ENCODE results near the gene CD52. TPM values are rescaled to one million over a fixed set of nuclear protein-coding genes. Genes with fewer than 3 reads are reported as not detected.

CD52 gene
- total RNA-seq, 2 experiments from 2014 or later, result 1,078 to 1,088 TPM

DNA sequence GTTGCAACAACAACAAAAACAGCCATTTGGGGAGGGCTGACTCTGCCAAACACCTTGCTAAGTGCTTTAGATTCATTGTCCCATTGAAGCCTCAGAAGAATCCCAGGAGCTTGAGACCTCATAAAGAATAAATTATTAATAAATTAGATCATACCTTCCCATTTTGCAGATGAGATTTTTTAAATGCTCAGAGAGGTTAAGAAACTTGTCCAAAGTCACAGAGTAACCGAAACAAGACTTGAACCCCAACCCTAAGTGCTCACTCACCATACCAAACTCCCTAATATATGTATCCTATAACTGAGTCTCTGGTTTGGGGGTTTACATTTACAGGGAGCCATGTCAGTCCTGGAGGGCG lies 32.6 kb downstream of the CD52 start:
- Mint-ChIP-seq H3K27ac (no peak overlapping the region), H3K36me3 (no peaks in the 10 kb centered on the region), H3K4me3 (no peak overlapping the region), H3K9me3 (no peaks in the 10 kb centered on the region), H3K4me1 (peaks cover 4% of the 10 kb centered on the region), H3K27me3 (peaks cover 2% of the 10 kb centered on the region)
- DNase-seq (no peak), ATAC-seq (ENCODE audit: low read depth) (no peak)
- POLR2A ChIA-PET, result interaction anchor here (0.6 to 1.4 kb wide), 2 partner anchors 9 to 920 kb away, joined by 3 to 5 read pairs; no protein-coding TSS in a partner anchor

GRCh38 chr1:26350701-26351589 lies 33.2 kb downstream of the CD52 start:
- POLR2A ChIA-PET, result no interaction called here
- no peaks in the 10 kb centered on the region for H3K9me3 Mint-ChIP-seq
- no peak overlapping the region for H3K27ac Mint-ChIP-seq
- peaks cover 9% of the 10 kb centered on the region for H3K4me1 Mint-ChIP-seq
- no peak for DNase-seq
- H3K4me3 Mint-ChIP-seq, result no peak overlapping the region
- ATAC-seq (ENCODE audit: low read depth), result no peak
- H3K36me3 Mint-ChIP-seq, result peaks cover 2% of the 10 kb centered on the region
- peaks cover 2% of the 10 kb centered on the region for H3K27me3 Mint-ChIP-seq

DNA sequence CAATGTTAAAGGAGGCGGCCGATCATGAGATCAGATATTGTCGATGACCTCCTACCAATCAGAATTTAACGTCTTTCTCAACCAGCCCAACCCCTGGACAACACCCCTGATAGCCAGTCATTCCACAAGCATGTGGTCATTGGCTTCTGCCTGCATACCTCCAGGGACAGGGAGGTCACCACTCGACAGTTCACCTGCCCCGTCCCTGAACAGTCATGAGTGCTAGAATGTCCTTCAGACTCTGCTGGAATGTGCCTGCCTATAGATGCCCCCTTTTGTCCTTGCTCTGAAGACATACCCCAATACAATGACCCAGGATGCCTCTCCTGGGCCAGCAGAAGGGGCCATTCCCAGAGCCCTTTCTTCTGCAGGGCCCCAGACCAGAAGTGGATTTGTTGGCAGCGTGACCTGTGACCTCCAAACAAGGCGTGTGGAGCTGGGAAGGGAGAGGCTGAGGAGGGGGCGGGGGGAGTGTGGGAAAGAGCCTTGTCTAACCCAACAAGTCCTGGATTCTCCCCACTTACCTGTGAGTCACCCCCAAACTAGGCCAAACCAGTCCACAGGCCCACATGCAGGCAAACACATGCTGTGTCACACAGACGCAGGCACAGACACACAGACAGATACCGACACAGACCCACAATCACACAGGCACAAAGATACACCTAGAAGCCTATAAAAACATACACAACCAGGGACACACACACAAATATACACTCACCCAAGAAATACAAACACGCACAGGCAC lies 34.0 kb downstream of the CD52 start:
- no peak overlapping the region for H3K27ac Mint-ChIP-seq
- H3K36me3 Mint-ChIP-seq, result peaks cover 2% of the 10 kb centered on the region
- no peak for ATAC-seq (ENCODE audit: low read depth)
- H3K27me3 Mint-ChIP-seq, result peaks cover 2% of the 10 kb centered on the region
- POLR2A ChIA-PET, result no interaction called here
- H3K4me1 Mint-ChIP-seq, result peaks cover 6% of the 10 kb centered on the region
- no peak overlapping the region for H3K4me3 Mint-ChIP-seq
- H3K9me3 Mint-ChIP-seq, result no peaks in the 10 kb centered on the region
- DNase-seq, result no peak

GRCh38 chr1:26352338-26352679 lies 34.6 kb downstream of the CD52 start:
- Mint-ChIP-seq H3K4me1 (peaks cover 8% of the 10 kb centered on the region), H3K4me3 (no peak overlapping the region), H3K27me3 (peaks cover 2% of the 10 kb centered on the region), H3K36me3 (peaks cover 2% of the 10 kb centered on the region), H3K27ac (no peak overlapping the region), H3K9me3 (no peaks in the 10 kb centered on the region)
- POLR2A ChIA-PET, result no interaction called here
- DNase-seq, result no peak
- no peak for ATAC-seq (ENCODE audit: low read depth)

DNA sequence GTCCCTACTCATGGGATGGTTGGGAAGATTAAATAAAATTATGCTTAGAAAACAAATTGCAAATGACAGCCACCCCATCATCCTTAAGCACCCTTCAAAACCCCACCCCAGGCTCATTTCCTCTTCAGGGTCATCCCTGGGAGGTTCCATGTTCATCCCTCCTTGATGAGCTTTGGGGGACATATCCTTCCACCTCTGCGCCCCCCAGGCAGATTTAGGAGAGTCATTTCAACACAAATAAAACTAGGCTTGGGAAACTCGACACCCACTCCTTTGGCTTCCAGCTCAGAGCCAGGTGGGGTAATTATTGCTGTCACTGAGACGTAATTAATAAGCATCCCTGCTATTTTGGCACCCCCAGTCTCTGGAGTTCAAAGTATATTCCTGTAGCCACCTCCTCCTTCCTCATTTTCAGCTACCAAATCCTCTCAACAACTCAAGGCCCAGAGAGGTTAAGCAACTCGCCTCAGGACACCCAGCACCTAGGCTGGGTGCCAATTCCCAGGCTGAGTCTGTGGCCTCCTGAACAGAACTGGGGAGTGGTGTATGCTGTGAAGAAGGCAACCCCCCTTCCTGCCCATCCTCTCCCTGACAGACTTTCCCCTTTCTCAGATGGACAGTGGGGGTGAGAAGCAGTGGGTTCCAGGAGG lies 35.6 kb downstream of the CD52 start:
- DNase-seq (no peak), ATAC-seq (ENCODE audit: low read depth) (no peak)
- POLR2A ChIA-PET, result no interaction called here
- H3K9me3 Mint-ChIP-seq, result no peaks in the 10 kb centered on the region
- H3K36me3 Mint-ChIP-seq, result peaks cover 2% of the 10 kb centered on the region
- no peak overlapping the region for H3K4me3 Mint-ChIP-seq
- peak overlapping the region; percentile 40 for H3K27ac Mint-ChIP-seq
- peaks cover 2% of the 10 kb centered on the region for H3K27me3 Mint-ChIP-seq
- peaks cover 13% of the 10 kb centered on the region for H3K4me1 Mint-ChIP-seq

- Mint-ChIP-seq H3K4me3 (no peak within 1 kb of the TSS), H3K27me3 (peaks cover 2% of the 10 kb centered on the region), H3K27ac (peak within 1 kb of the TSS; percentile 40), H3K4me1 (peaks cover 22% of the 10 kb centered on the region), H3K36me3 (peaks cover 2% of the 10 kb centered on the region), H3K9me3 (no peaks in the 10 kb centered on the region)
- ATAC-seq (ENCODE audit: low read depth) (no peak), DNase-seq (no peak)
- POLR2A ChIA-PET, result interaction anchor here (1.3 kb wide), 1 partner anchor 65 kb away, joined by 3 read pairs; no protein-coding TSS in a partner anchor
These were observed 36.4 kb downstream of the CD52 start, which contains the start of gene CRYBG2 for GRCh38 chr1:26353976-26354820. Gene CRYBG2, minus strand, starts transcription at chr1:26354130. Its CDS starts 7,473 bp downstream, at chr1:26346657.

GRCh38 chr1:26354972-26355371 lies 37.2 kb downstream of the CD52 start:
- Mint-ChIP-seq H3K27ac (no peak overlapping the region), H3K4me3 (no peak overlapping the region), H3K27me3 (peaks cover 2% of the 10 kb centered on the region), H3K36me3 (peaks cover 2% of the 10 kb centered on the region), H3K9me3 (no peaks in the 10 kb centered on the region), H3K4me1 (peaks cover 28% of the 10 kb centered on the region)
- DNase-seq, result no peak
- no peak for ATAC-seq (ENCODE audit: low read depth)
- POLR2A ChIA-PET, result interaction anchor here (1.3 kb wide), 1 partner anchor 66 kb away, joined by 3 read pairs; no protein-coding TSS in a partner anchor

- Mint-ChIP-seq H3K27ac (peak overlapping the region; percentile 73), H3K9me3 (no peaks in the 10 kb centered on the region), H3K27me3 (peaks cover under 1% of the 10 kb centered on the region), H3K36me3 (peaks cover 2% of the 10 kb centered on the region), H3K4me3 (no peak overlapping the region), H3K4me1 (peaks cover 34% of the 10 kb centered on the region)
- ATAC-seq (ENCODE audit: low read depth) (no peak), DNase-seq (no peak)
- POLR2A ChIA-PET, result no interaction called here
These were observed 38.3 kb downstream of the CD52 start for GRCh38 chr1:26356106-26356505.

- DNase-seq (no peak), ATAC-seq (ENCODE audit: low read depth) (no peak)
- peaks cover 2% of the 10 kb centered on the region for H3K36me3 Mint-ChIP-seq
- peak overlapping the region; percentile 69 for H3K27ac Mint-ChIP-seq
- H3K4me1 Mint-ChIP-seq, result peaks cover 37% of the 10 kb centered on the region
- no peaks in the 10 kb centered on the region for H3K9me3 Mint-ChIP-seq
- H3K27me3 Mint-ChIP-seq, result peaks cover 3% of the 10 kb centered on the region
- H3K4me3 Mint-ChIP-seq, result no peak overlapping the region
- POLR2A ChIA-PET, result no interaction called here
These were observed 39.4 kb downstream of the CD52 start for GRCh38 chr1:26357121-26357602.

DNA sequence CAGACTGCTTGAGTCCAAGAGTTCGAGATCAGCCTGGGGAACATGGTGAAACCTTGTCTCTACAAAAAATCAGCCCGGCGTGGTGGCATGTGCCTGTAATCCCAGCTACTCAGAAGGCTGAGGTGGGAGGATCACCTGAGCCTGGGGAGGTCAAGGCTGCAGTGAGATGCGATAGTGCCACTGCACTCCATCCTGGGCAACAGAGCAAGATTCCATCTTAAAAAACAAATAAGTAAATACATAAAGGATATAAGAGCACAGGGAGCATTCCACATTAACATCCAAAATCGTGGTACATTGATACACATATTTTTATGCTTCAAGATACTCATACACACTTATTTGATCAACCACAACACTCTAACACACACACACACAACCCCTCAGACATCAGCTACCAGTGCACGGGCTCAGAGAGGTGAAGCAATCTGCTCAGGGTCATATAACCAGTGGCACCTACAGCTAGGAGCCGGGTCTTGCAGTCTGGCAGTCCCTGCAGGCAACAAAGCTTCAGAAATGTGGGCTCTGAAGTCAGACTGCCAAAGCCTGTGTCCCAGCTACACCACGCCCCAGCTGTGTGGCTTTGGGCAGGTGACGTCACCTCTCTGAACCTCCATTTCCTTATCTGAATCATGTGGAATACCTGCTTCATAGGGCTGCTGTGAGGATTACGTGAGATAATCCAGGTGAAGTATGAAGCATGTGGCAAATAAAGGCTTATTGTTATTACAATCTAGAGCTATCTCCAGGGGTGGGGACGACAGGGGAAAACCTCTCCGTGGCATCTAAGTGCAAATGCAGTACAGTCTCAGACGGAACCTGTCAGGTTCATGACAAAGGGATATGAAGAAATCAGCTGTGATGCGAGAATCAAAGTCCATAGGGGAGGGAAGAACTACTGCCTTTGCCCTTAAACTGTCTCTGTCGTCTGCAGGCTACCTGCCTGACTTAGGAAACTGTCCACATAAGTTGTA lies 40.9 kb downstream of the CD52 start:
- ATAC-seq (ENCODE audit: low read depth), result peak; percentile 86
- peak overlapping the region; percentile 76 for H3K27ac Mint-ChIP-seq

GRCh38 chr1:26359981-26360806 lies 42.4 kb downstream of the CD52 start:
- H3K27ac Mint-ChIP-seq, result peak overlapping the region; percentile 63
- POLR2A ChIA-PET, result interaction anchor here (0.6 to 1.6 kb wide), 5 partner anchors 28 to 91 kb away, joined by 3 to 9 read pairs (median 3); no protein-coding TSS in a partner anchor
- no peak for ATAC-seq (ENCODE audit: low read depth)
- peak; percentile 68 for DNase-seq
- H3K9me3 Mint-ChIP-seq, result no peaks in the 10 kb centered on the region
- H3K36me3 Mint-ChIP-seq, result peaks cover 2% of the 10 kb centered on the region
- H3K27me3 Mint-ChIP-seq, result peaks cover 15% of the 10 kb centered on the region
- peak overlapping the region; percentile 80 for H3K4me3 Mint-ChIP-seq
- peaks cover 55% of the 10 kb centered on the region for H3K4me1 Mint-ChIP-seq

More for the DNA sequence above, 40.9 kb downstream of the CD52 start:
- Mint-ChIP-seq H3K27me3 (peaks cover 6% of the 10 kb centered on the region), H3K4me1 (peaks cover 46% of the 10 kb centered on the region), H3K4me3 (peak overlapping the region; percentile 63), H3K36me3 (peaks cover 2% of the 10 kb centered on the region), H3K9me3 (no peaks in the 10 kb centered on the region)
- DNase-seq, result peak; percentile 72
- POLR2A ChIA-PET, result interaction anchor here (0.6 to 1.9 kb wide), 15 partner anchors 9 to 243 kb away, joined by 3 to 17 read pairs (median 4); no protein-coding TSS in a partner anchor

Measured in activated naive CD8-positive, alpha-beta T cell treated with anti-CD3 and anti-CD28 coated beads, Interleukin-2, amount 10 ng/mL, durations not matched to agents 7 days and 5 days (primary cell).